ENCODE results near the gene ZNF783. TPM values are rescaled to one million over a fixed set of nuclear protein-coding genes. Genes with fewer than 3 reads are reported as not detected.

Gene ZNF783
- total RNA-seq, 4 donors from 2014 or later: 9.1 to 30.3 (median 11.9) TPM

DNA sequence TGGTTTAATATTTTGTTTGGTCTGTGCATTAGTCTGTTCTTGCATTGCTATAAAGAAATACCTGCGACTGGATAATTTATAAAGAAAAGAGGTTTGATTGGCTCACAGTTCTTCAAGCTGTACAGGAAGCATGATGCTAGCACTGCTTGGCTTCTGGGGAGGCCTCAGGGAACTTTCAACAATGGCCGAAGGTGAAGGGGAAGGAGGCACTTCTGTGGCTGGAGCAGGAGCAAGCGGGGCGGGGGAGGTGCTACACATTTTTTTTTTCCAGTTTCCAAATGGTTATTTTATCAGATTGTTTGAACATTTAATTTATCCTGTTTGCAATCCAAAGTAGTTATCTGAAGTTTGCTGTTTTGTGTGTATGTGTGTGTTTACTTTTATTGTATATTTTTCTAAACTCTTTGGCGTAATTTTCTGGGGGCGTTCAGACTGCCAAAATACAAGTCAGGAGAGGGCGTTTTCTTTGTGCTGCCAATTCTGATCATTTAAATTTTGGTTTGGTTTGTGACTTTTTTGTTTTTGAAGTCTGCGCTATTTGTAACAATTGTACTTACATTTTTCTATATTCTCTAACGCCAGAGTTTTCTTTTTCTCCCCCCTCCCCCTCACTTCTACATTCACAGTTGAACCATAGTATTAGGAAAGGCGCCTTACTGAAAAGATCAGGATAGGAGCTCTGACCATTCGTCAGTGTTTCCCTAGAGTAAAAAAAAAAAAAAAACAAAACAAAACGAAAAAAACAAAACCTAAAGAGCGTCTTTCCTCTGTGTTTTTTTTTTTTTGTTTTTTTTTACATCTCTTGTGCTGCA lies 58.5 kb downstream of the ZNF783 start:
- TF ChIP-seq, protein P1, sequence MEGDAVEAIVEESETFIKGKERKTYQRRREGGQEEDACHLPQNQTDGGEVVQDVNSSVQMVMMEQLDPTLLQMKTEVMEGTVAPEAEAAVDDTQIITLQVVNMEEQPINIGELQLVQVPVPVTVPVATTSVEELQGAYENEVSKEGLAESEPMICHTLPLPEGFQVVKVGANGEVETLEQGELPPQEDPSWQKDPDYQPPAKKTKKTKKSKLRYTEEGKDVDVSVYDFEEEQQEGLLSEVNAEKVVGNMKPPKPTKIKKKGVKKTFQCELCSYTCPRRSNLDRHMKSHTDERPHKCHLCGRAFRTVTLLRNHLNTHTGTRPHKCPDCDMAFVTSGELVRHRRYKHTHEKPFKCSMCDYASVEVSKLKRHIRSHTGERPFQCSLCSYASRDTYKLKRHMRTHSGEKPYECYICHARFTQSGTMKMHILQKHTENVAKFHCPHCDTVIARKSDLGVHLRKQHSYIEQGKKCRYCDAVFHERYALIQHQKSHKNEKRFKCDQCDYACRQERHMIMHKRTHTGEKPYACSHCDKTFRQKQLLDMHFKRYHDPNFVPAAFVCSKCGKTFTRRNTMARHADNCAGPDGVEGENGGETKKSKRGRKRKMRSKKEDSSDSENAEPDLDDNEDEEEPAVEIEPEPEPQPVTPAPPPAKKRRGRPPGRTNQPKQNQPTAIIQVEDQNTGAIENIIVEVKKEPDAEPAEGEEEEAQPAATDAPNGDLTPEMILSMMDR (IDR thresholded peaks at IDR 0.05; ENCODE audit: low read depth): no peak

DNA sequence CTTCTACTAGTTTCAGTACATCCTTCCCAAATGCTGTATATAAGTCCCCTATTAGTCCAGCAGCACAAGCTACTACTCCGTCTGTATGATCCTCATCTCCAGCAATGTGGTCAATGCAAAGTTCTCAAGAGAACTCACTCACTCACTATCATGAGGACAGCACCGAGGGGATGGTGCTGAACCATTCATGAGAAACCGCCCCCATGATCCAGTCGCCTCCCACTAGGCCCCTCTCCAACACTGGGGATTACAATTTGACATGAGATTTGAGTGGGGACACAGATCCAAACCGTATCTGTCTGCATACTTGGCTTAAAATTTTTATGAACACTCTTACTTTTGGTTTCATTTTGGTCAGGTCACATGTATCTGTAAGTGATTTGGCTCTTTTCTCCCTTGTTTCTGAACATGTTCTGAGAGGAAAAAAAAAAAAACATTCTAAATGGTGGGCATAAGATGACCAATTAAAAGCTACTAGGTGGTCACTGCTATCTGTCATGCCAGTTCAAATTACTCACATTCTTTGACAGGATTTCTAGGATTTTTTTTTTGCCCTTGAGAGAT lies 60.1 kb downstream of the ZNF783 start:
- TF ChIP-seq, protein P1 (IDR thresholded peaks at IDR 0.05; ENCODE audit: low read depth): no peak

DNA sequence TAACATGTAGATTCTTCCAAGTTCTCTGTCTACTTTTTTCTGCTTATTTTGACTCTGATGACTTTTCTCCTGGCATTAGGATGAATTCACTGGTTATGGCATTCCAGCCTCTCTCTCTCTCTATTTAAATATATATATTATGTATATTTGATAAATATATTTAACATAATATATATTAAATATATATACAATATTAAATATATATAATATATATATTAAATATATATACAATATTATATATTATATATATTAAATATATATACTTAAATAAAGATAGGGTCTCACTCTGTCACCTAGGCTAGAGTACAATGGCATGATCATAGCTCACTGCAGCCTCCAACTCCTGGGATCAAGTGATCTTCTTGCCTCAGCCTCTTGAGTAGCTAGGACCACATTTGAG lies 60.7 kb downstream of the ZNF783 start:
- TF ChIP-seq, protein P1 (IDR thresholded peaks at IDR 0.05; ENCODE audit: low read depth): no peak

DNA sequence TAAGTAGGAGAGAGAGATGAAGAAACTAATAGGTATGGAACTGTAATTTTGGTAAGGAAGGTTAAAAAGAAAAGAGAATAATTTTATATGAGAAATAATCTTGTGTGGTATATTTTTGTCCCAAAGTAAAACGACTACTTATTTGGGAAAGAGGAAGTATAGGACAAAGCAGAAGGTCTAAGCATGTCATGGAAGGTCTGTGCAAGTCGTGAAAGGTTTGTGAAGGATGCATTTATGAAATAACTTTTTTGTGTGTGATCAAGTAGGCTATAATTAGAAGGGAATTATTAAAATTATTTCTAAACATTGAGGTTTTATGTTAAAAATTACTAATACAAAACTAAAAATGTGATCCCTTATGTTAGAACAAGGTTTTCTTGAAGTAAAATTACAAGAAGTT lies 63.3 kb downstream of the ZNF783 start:
- TF ChIP-seq, protein P1 (IDR thresholded peaks at IDR 0.05; ENCODE audit: low read depth): no peak

DNA sequence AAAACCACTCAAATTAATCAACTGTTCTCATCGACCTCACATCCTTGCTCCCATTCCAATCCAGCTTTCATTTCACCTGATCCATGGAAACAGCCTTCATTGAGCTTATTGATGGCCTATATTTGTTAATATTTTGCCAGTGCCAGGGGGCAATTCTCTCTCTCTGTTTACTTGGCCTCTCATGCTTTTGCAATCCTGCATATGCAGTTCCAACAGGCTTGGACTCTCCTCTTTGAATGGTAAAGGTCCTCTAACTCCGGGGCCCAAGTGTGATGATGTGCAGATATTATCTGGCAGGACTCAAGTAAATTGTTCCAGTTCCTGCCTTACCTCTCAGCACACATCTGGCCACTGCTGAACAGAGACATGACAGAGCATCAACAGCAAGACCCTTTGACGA lies 67.3 kb downstream of the ZNF783 start:
- TF ChIP-seq, protein P1 (IDR thresholded peaks at IDR 0.05; ENCODE audit: low read depth): no peak

DNA sequence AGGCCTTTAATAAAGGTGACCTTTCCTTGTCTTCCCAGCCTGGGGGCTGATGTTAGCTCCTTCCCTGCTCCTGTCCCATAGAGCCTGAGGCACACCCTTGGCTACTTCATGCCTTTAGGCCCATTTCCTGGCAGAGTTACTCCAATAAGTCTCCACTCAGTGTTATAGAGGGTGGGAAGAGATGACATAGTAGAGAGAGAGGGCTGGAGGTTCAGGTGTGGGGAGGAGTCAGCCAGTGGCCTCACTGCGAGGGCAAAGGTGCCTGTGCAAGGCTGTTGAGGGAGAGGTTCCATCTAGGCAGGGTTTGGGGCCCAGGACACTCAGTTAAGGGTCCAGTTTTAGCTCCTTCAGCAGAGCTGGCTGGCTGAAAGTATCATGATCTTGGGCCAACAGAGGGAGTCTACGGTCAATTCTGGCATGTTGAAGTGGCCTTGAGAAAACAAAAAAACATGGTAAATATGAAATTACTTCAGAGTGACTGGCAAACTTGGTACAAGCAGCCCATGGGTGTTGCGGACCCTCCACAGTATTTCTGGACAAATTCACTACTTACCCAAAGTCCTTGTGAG lies 67.9 kb downstream of the ZNF783 start:
- TF ChIP-seq, protein P1 (IDR thresholded peaks at IDR 0.05; ENCODE audit: low read depth): no peak

DNA sequence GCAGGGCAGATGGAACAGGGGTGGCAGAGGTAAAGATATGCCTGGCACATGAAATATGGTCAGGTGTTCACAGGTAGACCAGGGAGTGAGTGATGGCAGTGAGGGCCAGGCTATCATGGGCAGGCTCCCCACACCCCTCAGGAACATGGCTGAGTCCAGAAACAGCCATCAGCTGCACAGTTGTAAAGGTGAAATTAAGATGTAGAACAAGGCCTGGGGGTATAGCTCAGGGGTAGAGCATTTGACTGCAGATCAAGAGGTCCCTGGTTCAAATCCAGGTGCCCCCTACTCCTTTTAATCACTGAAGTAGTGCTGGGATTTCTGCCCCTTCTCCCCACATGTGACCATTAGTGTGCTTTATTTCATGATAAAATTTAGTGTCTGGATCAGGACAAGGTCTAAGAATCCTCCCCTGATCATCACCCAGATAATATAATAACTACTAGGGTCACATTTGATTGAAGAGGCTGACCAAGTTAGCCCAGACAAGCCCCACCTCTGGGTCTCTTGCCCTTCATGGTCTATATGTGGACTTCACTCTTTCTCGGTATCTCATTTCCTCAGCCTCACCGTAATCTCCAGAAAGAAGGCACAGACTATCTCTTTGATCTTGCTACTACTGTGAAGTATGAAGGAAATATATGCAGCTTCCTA lies 69.0 kb downstream of the ZNF783 start:
- TF ChIP-seq, protein P1 (IDR thresholded peaks at IDR 0.05; ENCODE audit: low read depth): no peak

Data from subcutaneous adipose tissue (tissue), 4 donors.